ENCODE data around the gene SHROOM1.

DNA sequence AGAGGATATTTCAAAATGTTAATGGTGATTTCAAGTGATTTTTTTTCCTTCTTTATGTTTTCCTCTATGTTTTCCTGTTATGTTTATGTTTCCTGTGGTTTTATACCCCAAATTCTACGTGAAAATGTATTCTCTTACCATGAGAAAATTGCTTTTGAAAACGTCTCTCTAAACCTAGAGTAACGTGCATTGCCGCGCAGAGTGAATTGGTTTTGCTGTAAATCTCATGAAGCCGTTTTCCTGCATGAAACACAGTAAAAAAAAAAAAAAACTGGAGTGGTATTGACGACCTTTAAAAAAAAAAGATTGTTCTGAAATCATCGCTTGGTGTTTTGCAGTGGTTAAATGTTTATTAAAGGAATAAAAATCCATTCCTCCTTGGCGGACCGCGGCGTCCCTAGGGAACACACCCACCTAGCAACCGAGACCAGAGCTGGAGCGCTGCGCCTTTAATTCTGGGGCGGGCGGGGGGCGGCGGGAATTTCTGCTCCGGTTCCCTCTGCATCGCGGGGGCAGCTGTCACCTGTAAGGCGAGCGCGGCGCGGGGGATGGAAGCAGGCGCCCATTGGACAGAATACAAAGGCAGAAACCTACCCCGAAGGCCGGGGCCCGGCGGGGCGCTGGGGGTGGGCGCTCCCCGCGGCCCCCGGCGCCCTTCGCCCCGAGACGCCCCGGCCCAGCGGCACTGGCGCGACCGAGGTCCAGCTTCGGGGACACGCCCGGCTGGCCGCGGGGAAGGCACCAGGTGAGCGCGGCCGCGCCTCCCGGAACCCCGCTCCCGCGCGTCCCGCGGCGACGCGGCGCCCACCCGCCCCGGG is 17.5 kb downstream of the SHROOM1 start, which contains the start of gene SOWAHA:
- TF ChIP-seq POLR2A (IDR thresholded peaks at IDR 0.05; ENCODE audit: low read depth, low read length) (no peak), TAF1 (IDR thresholded peaks at IDR 0.05; ENCODE audit: borderline replicate concordance, low read depth, low read length) (no peak), POLR2AphosphoS5 (IDR thresholded peaks at IDR 0.05; ENCODE audit: low read depth, low read length) (no peak)
